Limb (tissue), 2 donors: ENCODE measurements around the gene CAMTA1.
A peak's percentile ranks its signal among the peaks of the same experiment; 100 is the strongest.
"Not testable (repeated sequence)": the region's sequence is repeated elsewhere in the genome, so short reads cannot be mapped to it uniquely, and the experiment has no call there.

Experiments
- DNase-seq, 2 donors: peaks; one replicate each; pipeline ENCODE4 v3.0.0-alpha.2; 2016; ENCODE audit errors: extremely low spot score in 2 of 2

The CAMTA1 gene

GRCh38 chr1:7783178-7783711, 998.0 kb downstream of the CAMTA1 start:
- DNase-seq: peak in 1 of 2 donors; percentile 32

- peak; percentile 93 to 98 for DNase-seq
Observed at GRCh38 chr1:7783826-7784491, 998.7 kb downstream of the CAMTA1 start, which contains the start of gene PER3. Gene PER3, plus strand, starts transcription at chr1:7784291. Its CDS starts 587 bp downstream, at chr1:7784878.

GRCh38 chr1:7784492-7785071, 999.3 kb downstream of the CAMTA1 start:
- DNase-seq: peak in 1 of 2 donors; percentile 44

GRCh38 chr1:7785108-7785507, 999.9 kb downstream of the CAMTA1 start:
- DNase-seq: no peak

GRCh38 chr1:7786795-7787194, 1001.5 kb downstream of the CAMTA1 start:
- DNase-seq: no peak

- no peak for DNase-seq
Observed at GRCh38 chr1:7789828-7790227, 1004.6 kb downstream of the CAMTA1 start.

GRCh38 chr1:7791027-7791426, 1005.8 kb downstream of the CAMTA1 start:
- DNase-seq: not testable (repeated sequence)

- no peak for DNase-seq
Observed at GRCh38 chr1:7795406-7795805, 1010.2 kb downstream of the CAMTA1 start.

GRCh38 chr1:7805460-7805859, 1020.2 kb downstream of the CAMTA1 start:
- no peak for DNase-seq

GRCh38 chr1:7808253-7808844, 1023.1 kb downstream of the CAMTA1 start:
- no peak for DNase-seq

- DNase-seq: no peak
Observed at GRCh38 chr1:7809742-7810141, 1024.5 kb downstream of the CAMTA1 start.

GRCh38 chr1:7810395-7810794, 1025.1 kb downstream of the CAMTA1 start:
- DNase-seq: no peak

GRCh38 chr1:7811476-7811875, 1026.2 kb downstream of the CAMTA1 start:
- no peak for DNase-seq

- no peak for DNase-seq
Observed at GRCh38 chr1:7813677-7814373, 1028.6 kb downstream of the CAMTA1 start.
